GM21367 (cell line): ENCODE data around the gene PHF12.
A peak's percentile ranks its signal among the peaks of the same experiment; 100 is the strongest.

ENCODE experiments used
- ATAC-seq: cut with Tn5 transposase; IDR thresholded peaks from one replicate; pipeline ENCODE4 v1.9.1; 2021; ENCODE audit not compliant: unreplicated experiment

Gene PHF12

DNA sequence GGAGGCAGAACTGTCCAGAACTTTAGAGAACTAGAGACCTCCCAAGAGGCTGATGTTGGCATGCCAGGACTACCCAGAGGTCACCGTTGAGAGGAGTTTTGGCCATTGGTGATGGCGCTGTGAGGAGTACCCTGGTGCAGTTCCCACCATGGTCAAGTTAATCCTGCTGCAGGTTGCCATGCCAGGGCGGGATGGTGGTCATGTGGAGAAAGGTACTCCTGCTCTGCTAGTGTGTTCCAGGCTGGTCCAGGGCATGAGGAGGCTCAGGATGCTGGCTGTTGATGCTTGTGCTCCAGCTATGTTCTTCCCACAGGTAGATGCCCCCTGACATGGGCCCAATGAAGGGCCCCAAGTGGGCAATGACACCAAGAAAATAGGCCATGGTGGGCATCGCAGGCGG, 4.1 kb upstream of the PHF12 start:
- no peak for ATAC-seq

GRCh38 chr17:28954886-28955285, 3.6 kb upstream of the PHF12 start:
- no peak for ATAC-seq

DNA sequence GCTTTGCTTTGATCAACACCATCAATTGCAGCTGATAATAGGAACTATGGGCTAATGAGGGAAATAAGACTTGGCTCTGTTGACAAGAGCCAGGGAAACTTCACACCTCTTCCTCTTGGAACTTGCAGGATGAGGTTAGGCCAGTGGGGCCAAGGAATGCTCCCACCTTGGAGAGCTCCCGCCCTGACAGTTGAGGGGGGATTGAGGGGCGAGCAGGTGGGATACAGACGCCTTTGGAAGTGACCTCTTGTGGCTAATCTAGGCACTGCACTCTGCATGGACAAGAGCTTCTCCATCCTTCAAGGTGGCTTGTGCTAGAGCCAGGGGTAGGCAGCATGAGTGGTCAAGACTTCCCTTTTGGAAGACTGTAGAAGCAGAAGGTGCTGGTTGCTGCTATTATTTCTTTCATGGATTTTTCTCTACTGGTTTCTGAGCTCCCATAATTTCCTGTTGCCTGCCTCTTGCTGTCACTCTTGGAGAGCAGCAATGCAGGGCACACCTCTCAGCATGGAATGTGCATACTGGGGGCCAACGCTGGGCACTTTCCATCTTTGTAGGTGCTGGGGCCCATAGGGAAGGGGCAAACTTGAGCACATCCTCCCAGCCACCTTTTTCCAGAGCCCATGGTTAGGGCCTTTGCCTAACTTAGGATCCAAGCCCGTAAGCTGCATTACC, 2.3 kb upstream of the PHF12 start:
- ATAC-seq, result no peak

GRCh38 chr17:28951991-28952975, 965 bp upstream of the PHF12 start:
- ATAC-seq, result peak; percentile 56

- ATAC-seq, result no peak
These were observed 428 bp downstream of the PHF12 start for GRCh38 chr17:28950752-28951427.

GRCh38 chr17:28950017-28950751, 1.1 kb downstream of the PHF12 start:
- ATAC-seq, result no peak

GRCh38 chr17:28949185-28950016, 1.9 kb downstream of the PHF12 start:
- no peak for ATAC-seq

DNA sequence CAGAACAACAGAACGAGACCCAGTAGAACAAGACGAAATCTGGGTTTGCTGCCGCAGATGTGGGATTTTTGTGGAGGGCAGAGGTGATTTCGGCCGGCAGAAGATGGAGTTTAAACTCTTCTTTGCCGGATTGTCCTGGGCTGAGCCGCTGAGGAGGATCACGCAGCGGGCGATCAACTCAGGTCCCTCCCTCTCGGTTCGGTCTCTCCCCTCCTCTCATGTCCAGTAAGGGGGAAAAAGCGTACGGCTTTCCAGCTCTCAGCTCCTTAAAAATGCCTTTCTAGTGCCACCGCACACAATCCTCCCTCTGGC, 2.5 kb downstream of the PHF12 start:
- no peak for ATAC-seq

- no peak for ATAC-seq
These were observed 3.0 kb downstream of the PHF12 start for GRCh38 chr17:28948342-28948741.

- no peak for ATAC-seq
These were observed 3.7 kb downstream of the PHF12 start for GRCh38 chr17:28947639-28948038.

- ATAC-seq, result no peak
These were observed 5.1 kb downstream of the PHF12 start for GRCh38 chr17:28946239-28946638.

DNA sequence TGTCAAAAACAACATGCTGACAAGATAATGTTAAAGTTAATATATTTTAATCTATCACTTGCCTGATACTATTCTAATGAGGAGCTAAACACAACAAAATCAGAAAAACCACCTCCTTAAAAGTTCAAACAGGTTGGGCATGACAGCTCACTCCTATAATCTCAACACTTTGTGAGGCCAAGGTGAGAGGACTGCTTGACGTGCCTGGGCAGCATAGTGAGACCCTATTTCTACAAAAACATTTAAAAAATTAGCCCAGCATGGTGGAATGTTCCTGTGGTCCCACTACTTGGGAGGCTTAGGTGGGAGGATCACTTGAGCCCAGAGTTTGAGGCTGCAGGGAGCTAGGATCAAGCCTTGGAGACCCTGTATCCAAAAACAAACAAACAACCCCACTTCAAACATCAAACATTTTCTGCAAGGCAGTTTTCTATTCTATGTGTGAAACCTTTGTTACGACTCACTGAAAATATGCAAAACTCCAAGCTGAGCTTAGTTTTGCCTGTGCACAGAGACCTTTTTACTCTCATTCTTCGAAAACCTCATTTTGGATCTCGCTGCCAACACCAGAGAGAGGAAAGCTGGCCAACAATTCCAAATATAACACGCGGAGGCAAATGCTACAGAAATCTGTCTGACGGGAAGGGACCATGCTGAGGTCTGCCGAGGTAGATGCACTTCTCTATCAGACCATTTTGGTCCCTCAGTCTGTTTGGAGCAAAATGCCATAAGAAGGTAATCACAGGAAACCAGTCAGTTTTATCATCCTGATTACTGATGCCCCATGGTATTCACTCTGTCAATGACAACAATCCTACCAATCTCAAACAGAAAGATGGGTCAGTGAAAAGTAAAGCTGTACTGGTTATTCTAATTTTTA, 6.2 kb downstream of the PHF12 start:
- ATAC-seq, result no peak

- no peak for ATAC-seq
These were observed 7.0 kb downstream of the PHF12 start for GRCh38 chr17:28944343-28944742.

DNA sequence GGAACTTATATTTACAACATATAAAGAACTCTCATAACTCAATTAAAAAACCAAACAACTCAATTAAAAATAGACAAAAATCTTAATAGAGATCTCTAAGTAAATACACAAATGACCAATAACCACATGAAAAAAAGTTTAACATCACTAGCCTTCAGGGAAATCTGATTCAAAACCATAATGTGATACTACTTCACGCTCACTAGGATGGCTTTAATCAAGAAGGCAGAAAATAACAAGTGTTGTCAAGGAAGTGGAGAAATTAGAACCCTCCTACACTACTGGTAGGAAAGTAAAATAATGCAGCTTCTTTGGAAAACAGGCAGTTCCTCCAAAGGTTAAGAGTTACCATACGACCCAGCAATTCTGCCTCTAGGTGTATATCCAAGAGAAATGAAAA, 8.4 kb downstream of the PHF12 start:
- ATAC-seq, result no peak

DNA sequence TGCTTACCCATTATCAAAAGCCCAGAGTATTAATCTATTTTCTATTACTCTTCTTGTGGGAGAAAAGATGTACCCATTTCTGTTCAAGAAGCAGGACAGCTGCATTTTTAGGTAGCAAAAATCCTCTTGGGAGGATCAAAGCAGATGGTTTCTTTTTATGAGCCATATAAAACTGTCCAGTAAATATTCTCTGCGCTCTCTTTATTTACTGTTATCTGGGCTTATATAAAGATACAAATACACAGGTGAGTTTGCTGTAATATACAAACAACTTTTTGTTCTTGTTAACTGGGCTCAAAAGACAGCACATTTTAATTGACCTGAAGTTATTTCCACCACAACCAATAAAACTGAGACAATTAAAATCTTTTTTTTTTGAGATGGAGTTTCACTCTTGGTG, 10.1 kb downstream of the PHF12 start:
- no peak for ATAC-seq

- ATAC-seq, result no peak
These were observed 10.6 kb downstream of the PHF12 start for GRCh38 chr17:28940675-28941074.

DNA sequence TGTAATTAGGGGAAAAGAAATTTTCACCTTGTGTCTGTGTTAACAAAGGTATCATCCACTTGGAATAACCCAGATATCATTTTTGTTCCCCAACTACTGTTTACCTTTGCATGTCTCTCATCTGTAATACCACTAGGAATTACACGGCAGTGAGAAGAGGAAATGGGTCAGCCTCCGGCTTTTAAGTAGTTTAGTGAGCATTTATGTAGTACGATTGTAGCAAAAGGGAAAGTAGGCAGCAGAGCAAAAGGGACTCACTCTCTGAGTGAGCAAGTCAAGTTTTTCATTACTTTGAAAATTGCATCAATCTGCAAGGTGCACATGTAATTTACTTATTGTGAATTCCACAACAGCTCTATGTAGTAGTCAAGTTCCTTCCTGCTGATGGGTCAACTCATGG, 11.2 kb downstream of the PHF12 start:
- ATAC-seq, result no peak

- ATAC-seq, result no peak
These were observed 12.8 kb downstream of the PHF12 start for GRCh38 chr17:28938552-28938951.

- ATAC-seq, result no peak
These were observed 14.1 kb downstream of the PHF12 start for GRCh38 chr17:28937044-28937729.
